ENCODE data around the gene NCAPG.

NCAPG gene

DNA sequence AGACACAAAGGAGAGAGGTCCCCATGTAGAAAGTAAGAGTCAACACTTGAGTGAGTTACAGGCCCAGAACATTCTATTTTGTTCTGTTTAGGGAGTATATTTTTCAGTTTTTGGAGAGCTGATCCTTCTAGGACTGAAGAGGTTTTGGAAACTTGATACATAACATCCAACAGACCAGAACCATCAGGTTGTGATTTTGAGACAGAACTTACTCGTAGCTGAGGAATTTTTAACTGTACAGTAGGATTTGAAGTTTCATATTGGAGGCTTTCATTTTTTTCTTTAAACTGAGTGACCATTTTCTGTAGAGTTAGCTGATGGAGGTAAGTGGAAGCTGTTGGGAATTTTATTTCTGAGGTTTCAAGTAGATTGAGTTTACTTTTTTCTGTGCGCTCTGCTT lies 73.3 kb downstream of the NCAPG start:
- Histone ChIP-seq H3K79me2 (ENCODE audit: insufficient read depth, low read length) (no peaks in the 10 kb centered on the region), H2AFZ (ENCODE audit: low read length) (no peak overlapping the region), H3K9me3 (ENCODE audit: insufficient read depth, low read depth, low read length) (no peaks in the 10 kb centered on the region), H3K27me3 (ENCODE audit: insufficient read depth, low read length, poor library complexity, severe bottlenecking) (no peaks in the 10 kb centered on the region), H3K4me2 (ENCODE audit: low read depth, low read length, poor library complexity, severe bottlenecking) (no peak overlapping the region), H4K20me1 (ENCODE audit: insufficient read depth, low read length, poor library complexity, severe bottlenecking) (no peaks in the 10 kb centered on the region), H3K36me3 (ENCODE audit: insufficient read depth, low read length) (peaks cover 15% of the 10 kb centered on the region; the same call in 1 of the 2 replicates), H3K9ac (ENCODE audit: low read depth, low read length, poor library complexity, severe bottlenecking) (no peak overlapping the region), H3K4me1 (ENCODE audit: insufficient read depth, low read length, poor library complexity, severe bottlenecking) (no peaks in the 10 kb centered on the region), H3F3A (ENCODE audit: low read depth) (no peaks in the 10 kb centered on the region), H3K4me3 (ENCODE audit: low read length, poor library complexity, severe bottlenecking) (no peak overlapping the region), H3K9me2 (replicated peaks; ENCODE audit: low read depth, low read length) (no peaks in the 10 kb centered on the region)
- TF ChIP-seq EZH2phosphoT487 (IDR thresholded peaks at IDR 0.05; ENCODE audit: borderline replicate concordance), result no peak
- TF ChIP-seq, protein P1, sequence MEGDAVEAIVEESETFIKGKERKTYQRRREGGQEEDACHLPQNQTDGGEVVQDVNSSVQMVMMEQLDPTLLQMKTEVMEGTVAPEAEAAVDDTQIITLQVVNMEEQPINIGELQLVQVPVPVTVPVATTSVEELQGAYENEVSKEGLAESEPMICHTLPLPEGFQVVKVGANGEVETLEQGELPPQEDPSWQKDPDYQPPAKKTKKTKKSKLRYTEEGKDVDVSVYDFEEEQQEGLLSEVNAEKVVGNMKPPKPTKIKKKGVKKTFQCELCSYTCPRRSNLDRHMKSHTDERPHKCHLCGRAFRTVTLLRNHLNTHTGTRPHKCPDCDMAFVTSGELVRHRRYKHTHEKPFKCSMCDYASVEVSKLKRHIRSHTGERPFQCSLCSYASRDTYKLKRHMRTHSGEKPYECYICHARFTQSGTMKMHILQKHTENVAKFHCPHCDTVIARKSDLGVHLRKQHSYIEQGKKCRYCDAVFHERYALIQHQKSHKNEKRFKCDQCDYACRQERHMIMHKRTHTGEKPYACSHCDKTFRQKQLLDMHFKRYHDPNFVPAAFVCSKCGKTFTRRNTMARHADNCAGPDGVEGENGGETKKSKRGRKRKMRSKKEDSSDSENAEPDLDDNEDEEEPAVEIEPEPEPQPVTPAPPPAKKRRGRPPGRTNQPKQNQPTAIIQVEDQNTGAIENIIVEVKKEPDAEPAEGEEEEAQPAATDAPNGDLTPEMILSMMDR (conservative IDR thresholded peaks at IDR 0.05; ENCODE audit: low read length), result no peak

DNA sequence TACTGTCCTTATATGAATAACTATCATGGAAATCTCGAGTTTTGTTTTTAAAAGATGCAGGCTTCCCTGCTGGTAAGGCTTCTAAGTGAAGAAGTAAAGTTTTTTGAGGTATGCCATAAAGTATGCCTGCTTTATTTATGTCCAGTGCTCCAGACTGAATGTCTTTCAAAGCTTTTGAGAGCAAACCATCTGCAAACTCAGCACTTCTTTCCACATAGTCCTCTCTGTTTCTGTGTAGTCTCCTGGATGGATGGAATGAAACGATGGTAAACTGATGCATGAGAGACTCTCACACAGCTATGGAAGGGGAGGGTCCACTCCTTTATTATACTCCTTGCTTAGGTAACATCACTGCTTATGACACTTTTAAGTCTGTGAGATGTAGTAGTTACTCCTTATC lies 73.7 kb downstream of the NCAPG start:
- TF ChIP-seq, protein P1 (conservative IDR thresholded peaks at IDR 0.05; ENCODE audit: low read length), result no peak
- no peak for TF ChIP-seq EZH2phosphoT487 (IDR thresholded peaks at IDR 0.05; ENCODE audit: borderline replicate concordance)
- H3K9ac ChIP-seq (ENCODE audit: low read depth, low read length, poor library complexity, severe bottlenecking), result no peak overlapping the region
- H3K4me2 ChIP-seq (ENCODE audit: low read depth, low read length, poor library complexity, severe bottlenecking), result no peak overlapping the region
- H3K9me2 ChIP-seq (replicated peaks; ENCODE audit: low read depth, low read length), result no peaks in the 10 kb centered on the region
- peaks cover 15% of the 10 kb centered on the region; the same call in 1 of the 2 replicates for H3K36me3 ChIP-seq (ENCODE audit: insufficient read depth, low read length)
- H2AFZ ChIP-seq (ENCODE audit: low read length), result no peak overlapping the region
- no peaks in the 10 kb centered on the region for H3K4me1 ChIP-seq (ENCODE audit: insufficient read depth, low read length, poor library complexity, severe bottlenecking)
- no peaks in the 10 kb centered on the region for H3K27me3 ChIP-seq (ENCODE audit: insufficient read depth, low read length, poor library complexity, severe bottlenecking)
- no peaks in the 10 kb centered on the region for H3K79me2 ChIP-seq (ENCODE audit: insufficient read depth, low read length)
- no peaks in the 10 kb centered on the region for H3F3A ChIP-seq (ENCODE audit: low read depth)
- no peaks in the 10 kb centered on the region for H3K9me3 ChIP-seq (ENCODE audit: insufficient read depth, low read depth, low read length)
- no peak overlapping the region for H3K4me3 ChIP-seq (ENCODE audit: low read length, poor library complexity, severe bottlenecking)
- H4K20me1 ChIP-seq (ENCODE audit: insufficient read depth, low read length, poor library complexity, severe bottlenecking), result no peaks in the 10 kb centered on the region

DNA sequence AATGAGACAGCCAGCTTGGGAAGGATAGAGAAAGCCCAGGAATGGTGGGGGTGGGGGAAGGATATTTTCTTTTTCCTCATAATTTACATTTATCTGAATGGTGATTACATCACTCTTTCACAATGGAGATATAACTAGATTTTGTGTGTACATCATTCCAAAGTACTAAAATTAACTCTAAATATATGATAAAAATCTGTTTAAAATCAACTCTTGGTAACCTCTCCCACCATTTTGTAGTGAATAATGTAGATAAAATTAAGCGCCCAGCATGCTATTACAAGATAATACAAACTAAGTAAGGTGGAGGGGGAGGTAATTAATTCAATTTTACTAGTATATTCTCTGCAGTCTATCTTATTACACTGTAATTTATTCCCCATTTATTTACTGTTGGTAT lies 78.9 kb downstream of the NCAPG start:
- Histone ChIP-seq H3K4me2 (ENCODE audit: low read depth, low read length, poor library complexity, severe bottlenecking) (no peak overlapping the region), H3K27me3 (ENCODE audit: insufficient read depth, low read length, poor library complexity, severe bottlenecking) (no peaks in the 10 kb centered on the region), H3K4me3 (ENCODE audit: low read length, poor library complexity, severe bottlenecking) (no peak overlapping the region), H3K36me3 (ENCODE audit: insufficient read depth, low read length) (no peaks in the 10 kb centered on the region), H3K4me1 (ENCODE audit: insufficient read depth, low read length, poor library complexity, severe bottlenecking) (no peaks in the 10 kb centered on the region), H3K9ac (ENCODE audit: low read depth, low read length, poor library complexity, severe bottlenecking) (no peak overlapping the region), H4K20me1 (ENCODE audit: insufficient read depth, low read length, poor library complexity, severe bottlenecking) (no peaks in the 10 kb centered on the region), H3K79me2 (ENCODE audit: insufficient read depth, low read length) (no peaks in the 10 kb centered on the region), H3F3A (ENCODE audit: low read depth) (no peaks in the 10 kb centered on the region), H2AFZ (ENCODE audit: low read length) (no peak overlapping the region), H3K9me3 (ENCODE audit: insufficient read depth, low read depth, low read length) (no peaks in the 10 kb centered on the region), H3K9me2 (replicated peaks; ENCODE audit: low read depth, low read length) (no peaks in the 10 kb centered on the region)
- TF ChIP-seq, protein P1 (conservative IDR thresholded peaks at IDR 0.05; ENCODE audit: low read length), result no peak
- TF ChIP-seq EZH2phosphoT487 (IDR thresholded peaks at IDR 0.05; ENCODE audit: borderline replicate concordance), result no peak

Data from Loucy (cell line).